ENCODE data around the gene KRTDAP. TPM values are rescaled to one million over a fixed set of nuclear protein-coding genes. Genes with fewer than 3 reads are reported as not detected.

The KRTDAP gene
- total and polyA plus RNA-seq, 9 of the 15 experiments (the other 6 are each of a cell fraction or from before 2014, with no cell fraction given) = not detected

DNA sequence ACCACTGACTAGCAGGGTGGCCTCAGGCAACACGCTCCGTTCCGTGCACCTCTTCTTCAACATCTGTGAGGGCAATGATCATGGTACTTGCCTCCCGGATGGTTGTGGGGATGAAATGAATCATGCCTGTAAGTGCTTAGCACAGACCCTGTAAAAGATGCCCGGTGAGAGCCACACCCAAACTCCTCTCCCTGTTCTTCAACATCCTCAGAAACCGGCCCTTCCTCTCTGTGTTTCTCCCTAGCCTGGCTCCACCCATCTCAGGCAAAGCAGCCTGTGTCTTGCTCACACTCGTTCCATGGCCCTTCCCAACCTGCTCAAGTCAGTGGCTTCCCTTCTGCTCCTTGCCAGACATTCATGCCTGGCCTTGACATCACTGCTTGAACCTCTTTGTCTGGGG, 29.0 kb upstream of the KRTDAP start:
- 8% methylated on average over 7 of the region's 7 CpGs for WGBS (ENCODE audit: insufficient coverage, low coverage, missing lambda C conversion rate)
- H3K4me3 ChIP-seq = no peak overlapping the region
- no peak overlapping the region for H3K27ac ChIP-seq (ENCODE audit: extremely low read depth, low read depth, low read length)
- FAIRE-seq (no peak), ATAC-seq (no peak; the same call in 2 of the 3 replicates), DNase-seq (ENCODE audit: extremely low read depth in 1 of 4, low spot score in 3 of 4) (no peak)
- H3K4me2 ChIP-seq (ENCODE audit: insufficient read depth, low read length) = no peak overlapping the region
- peaks cover 4% of the 10 kb centered on the region; the same call in 1 of the 2 replicates for H4K20me1 ChIP-seq (replicated peaks; ENCODE audit: control insufficient read depth, insufficient read depth, low read length)
- no peaks in the 10 kb centered on the region for H3K9me3 ChIP-seq (replicated peaks; ENCODE audit: control insufficient read depth, insufficient read depth, low read depth, low read length)
- no TSS peak for BruUV-seq (replicated peaks)
- no peaks in the 10 kb centered on the region for H3K79me2 ChIP-seq (ENCODE audit: control insufficient read depth, insufficient read depth, low read length)
- no peak overlapping the region for H2AFZ ChIP-seq (ENCODE audit: low read depth, low read length)
- peaks cover 0 to 4% of the 10 kb centered on the region in 2 experiments; a peak in 3 of 5 replicates for H3K4me1 ChIP-seq (replicated peaks in 1 of 2; ENCODE audit: control insufficient read depth in 2 of 2, insufficient read depth in 2 of 2, low read length in 2 of 2)
- POLR2A ChIA-PET = interaction anchor here (1.0 to 1.3 kb wide), 2 partner anchors 9 kb away, joined by 3 to 5 read pairs; no protein-coding TSS in a partner anchor
- H3K9ac ChIP-seq (ENCODE audit: insufficient read depth in 1 of 2, low read depth in 2 of 2, low read length in 2 of 2) = no peak overlapping the region
- no peaks in the 10 kb centered on the region for H3K9me1 ChIP-seq (ENCODE audit: control insufficient read depth, insufficient read depth, low read length)
- intact Hi-C loops (cut with micrococcal nuclease) (no loop called here), in situ Hi-C loops (cut with MboI) (no loop called here)
- no peaks in the 10 kb centered on the region for H3K36me3 ChIP-seq (ENCODE audit: control insufficient read depth, insufficient read depth, low read length)
- CTCF ChIA-PET (ENCODE audit: low intra/inter-chr PET ratio) = no interaction called here
- peaks cover 19 to 59% of the 10 kb centered on the region in 2 experiments; a peak in 4 of 5 replicates for H3K27me3 ChIP-seq (ENCODE audit: control insufficient read depth in 2 of 2, insufficient read depth in 2 of 2, low read length in 2 of 2)
- TF ChIP-seq HNRNPUL1 (IDR thresholded peaks at IDR 0.05; ENCODE audit: low read length) (no peak), NCOA4 (IDR thresholded peaks at IDR 0.05; ENCODE audit: partially characterized antibody) (no peak), TRIM24 (IDR thresholded peaks at IDR 0.05) (no peak), HMG20A (CRISPR knock-in tag; conservative IDR thresholded peaks at IDR 0.05) (no peak), SETDB1 (IDR thresholded peaks at IDR 0.05; ENCODE audit: low read length) (no peak)
- TF ChIP-seq, protein P1, sequence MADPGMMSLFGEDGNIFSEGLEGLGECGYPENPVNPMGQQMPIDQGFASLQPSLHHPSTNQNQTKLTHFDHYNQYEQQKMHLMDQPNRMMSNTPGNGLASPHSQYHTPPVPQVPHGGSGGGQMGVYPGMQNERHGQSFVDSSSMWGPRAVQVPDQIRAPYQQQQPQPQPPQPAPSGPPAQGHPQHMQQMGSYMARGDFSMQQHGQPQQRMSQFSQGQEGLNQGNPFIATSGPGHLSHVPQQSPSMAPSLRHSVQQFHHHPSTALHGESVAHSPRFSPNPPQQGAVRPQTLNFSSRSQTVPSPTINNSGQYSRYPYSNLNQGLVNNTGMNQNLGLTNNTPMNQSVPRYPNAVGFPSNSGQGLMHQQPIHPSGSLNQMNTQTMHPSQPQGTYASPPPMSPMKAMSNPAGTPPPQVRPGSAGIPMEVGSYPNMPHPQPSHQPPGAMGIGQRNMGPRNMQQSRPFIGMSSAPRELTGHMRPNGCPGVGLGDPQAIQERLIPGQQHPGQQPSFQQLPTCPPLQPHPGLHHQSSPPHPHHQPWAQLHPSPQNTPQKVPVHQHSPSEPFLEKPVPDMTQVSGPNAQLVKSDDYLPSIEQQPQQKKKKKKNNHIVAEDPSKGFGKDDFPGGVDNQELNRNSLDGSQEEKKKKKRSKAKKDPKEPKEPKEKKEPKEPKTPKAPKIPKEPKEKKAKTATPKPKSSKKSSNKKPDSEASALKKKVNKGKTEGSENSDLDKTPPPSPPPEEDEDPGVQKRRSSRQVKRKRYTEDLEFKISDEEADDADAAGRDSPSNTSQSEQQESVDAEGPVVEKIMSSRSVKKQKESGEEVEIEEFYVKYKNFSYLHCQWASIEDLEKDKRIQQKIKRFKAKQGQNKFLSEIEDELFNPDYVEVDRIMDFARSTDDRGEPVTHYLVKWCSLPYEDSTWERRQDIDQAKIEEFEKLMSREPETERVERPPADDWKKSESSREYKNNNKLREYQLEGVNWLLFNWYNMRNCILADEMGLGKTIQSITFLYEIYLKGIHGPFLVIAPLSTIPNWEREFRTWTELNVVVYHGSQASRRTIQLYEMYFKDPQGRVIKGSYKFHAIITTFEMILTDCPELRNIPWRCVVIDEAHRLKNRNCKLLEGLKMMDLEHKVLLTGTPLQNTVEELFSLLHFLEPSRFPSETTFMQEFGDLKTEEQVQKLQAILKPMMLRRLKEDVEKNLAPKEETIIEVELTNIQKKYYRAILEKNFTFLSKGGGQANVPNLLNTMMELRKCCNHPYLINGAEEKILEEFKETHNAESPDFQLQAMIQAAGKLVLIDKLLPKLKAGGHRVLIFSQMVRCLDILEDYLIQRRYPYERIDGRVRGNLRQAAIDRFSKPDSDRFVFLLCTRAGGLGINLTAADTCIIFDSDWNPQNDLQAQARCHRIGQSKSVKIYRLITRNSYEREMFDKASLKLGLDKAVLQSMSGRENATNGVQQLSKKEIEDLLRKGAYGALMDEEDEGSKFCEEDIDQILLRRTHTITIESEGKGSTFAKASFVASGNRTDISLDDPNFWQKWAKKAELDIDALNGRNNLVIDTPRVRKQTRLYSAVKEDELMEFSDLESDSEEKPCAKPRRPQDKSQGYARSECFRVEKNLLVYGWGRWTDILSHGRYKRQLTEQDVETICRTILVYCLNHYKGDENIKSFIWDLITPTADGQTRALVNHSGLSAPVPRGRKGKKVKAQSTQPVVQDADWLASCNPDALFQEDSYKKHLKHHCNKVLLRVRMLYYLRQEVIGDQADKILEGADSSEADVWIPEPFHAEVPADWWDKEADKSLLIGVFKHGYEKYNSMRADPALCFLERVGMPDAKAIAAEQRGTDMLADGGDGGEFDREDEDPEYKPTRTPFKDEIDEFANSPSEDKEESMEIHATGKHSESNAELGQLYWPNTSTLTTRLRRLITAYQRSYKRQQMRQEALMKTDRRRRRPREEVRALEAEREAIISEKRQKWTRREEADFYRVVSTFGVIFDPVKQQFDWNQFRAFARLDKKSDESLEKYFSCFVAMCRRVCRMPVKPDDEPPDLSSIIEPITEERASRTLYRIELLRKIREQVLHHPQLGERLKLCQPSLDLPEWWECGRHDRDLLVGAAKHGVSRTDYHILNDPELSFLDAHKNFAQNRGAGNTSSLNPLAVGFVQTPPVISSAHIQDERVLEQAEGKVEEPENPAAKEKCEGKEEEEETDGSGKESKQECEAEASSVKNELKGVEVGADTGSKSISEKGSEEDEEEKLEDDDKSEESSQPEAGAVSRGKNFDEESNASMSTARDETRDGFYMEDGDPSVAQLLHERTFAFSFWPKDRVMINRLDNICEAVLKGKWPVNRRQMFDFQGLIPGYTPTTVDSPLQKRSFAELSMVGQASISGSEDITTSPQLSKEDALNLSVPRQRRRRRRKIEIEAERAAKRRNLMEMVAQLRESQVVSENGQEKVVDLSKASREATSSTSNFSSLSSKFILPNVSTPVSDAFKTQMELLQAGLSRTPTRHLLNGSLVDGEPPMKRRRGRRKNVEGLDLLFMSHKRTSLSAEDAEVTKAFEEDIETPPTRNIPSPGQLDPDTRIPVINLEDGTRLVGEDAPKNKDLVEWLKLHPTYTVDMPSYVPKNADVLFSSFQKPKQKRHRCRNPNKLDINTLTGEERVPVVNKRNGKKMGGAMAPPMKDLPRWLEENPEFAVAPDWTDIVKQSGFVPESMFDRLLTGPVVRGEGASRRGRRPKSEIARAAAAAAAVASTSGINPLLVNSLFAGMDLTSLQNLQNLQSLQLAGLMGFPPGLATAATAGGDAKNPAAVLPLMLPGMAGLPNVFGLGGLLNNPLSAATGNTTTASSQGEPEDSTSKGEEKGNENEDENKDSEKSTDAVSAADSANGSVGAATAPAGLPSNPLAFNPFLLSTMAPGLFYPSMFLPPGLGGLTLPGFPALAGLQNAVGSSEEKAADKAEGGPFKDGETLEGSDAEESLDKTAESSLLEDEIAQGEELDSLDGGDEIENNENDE (IDR thresholded peaks at IDR 0.05; ENCODE audit: low read depth, low read length) = no peak
- TF ChIP-seq, protein P2, sequence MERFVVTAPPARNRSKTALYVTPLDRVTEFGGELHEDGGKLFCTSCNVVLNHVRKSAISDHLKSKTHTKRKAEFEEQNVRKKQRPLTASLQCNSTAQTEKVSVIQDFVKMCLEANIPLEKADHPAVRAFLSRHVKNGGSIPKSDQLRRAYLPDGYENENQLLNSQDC (CRISPR knock-in tag; IDR thresholded peaks at IDR 0.05) = no peak
- TF ChIP-seq, protein P3, sequence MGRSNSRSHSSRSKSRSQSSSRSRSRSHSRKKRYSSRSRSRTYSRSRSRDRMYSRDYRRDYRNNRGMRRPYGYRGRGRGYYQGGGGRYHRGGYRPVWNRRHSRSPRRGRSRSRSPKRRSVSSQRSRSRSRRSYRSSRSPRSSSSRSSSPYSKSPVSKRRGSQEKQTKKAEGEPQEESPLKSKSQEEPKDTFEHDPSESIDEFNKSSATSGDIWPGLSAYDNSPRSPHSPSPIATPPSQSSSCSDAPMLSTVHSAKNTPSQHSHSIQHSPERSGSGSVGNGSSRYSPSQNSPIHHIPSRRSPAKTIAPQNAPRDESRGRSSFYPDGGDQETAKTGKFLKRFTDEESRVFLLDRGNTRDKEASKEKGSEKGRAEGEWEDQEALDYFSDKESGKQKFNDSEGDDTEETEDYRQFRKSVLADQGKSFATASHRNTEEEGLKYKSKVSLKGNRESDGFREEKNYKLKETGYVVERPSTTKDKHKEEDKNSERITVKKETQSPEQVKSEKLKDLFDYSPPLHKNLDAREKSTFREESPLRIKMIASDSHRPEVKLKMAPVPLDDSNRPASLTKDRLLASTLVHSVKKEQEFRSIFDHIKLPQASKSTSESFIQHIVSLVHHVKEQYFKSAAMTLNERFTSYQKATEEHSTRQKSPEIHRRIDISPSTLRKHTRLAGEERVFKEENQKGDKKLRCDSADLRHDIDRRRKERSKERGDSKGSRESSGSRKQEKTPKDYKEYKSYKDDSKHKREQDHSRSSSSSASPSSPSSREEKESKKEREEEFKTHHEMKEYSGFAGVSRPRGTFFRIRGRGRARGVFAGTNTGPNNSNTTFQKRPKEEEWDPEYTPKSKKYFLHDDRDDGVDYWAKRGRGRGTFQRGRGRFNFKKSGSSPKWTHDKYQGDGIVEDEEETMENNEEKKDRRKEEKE (IDR thresholded peaks at IDR 0.05; ENCODE audit: borderline replicate concordance in 1 of 2, control insufficient read depth in 1 of 2, low read depth in 2 of 2, low read length in 1 of 2) = no peak

Data from K562 (cell line).